IMR-90 (cell line): ENCODE data around the gene NSUN6. TPM values are rescaled to one million over a fixed set of nuclear protein-coding genes. Genes with fewer than 3 reads are reported as not detected.

Experiments used
- ATAC-seq: fragments of 200-7000 bp; cut with Tn5 transposase; 2 replicates; pipeline ENCODE4 v1.9.1; 2020; ENCODE audit warnings: low read depth, mild to moderate bottlenecking, moderate library complexity
- BruUV-seq: library from RNA; stranded (reverse); fragments of 400-500 nt; replicated peaks from 2 replicates; lab custom pipeline; 2021; lab: Mats Ljungman, UMichigan
- CTCF ChIA-PET: fragments of 300-600 bp; formaldehyde crosslinking; extraction: SDS; loops from one replicate; lab custom pipeline; 2021; ENCODE audit warnings: antibody characterized with exemption; lab: Yijun Ruan, JAX
- POLR2A ChIA-PET: fragments of 300-600 bp; sonication (Branson Sonifier 250); formaldehyde crosslinking; loops from one replicate; lab custom pipeline; 2022; ENCODE audit warnings: antibody characterized with exemption; ENCODE audit not compliant: unreplicated experiment; lab: Charles Lee
- DNase-seq: peaks from one replicate; pipeline ENCODE4 v3.0.0; 2013
- H2AFZ ChIP-seq: replicated peaks from 2 replicates; pipeline ENCODE3; 2013; ENCODE audit warnings: low read length, mild to moderate bottlenecking; ENCODE audit not compliant: poor library complexity
- H2AK5ac ChIP-seq: 2 replicates; pipeline ENCODE4 v1.6.1; 2013; ENCODE audit warnings: low read depth, low read length, inconsistent platforms
- H2AK9ac ChIP-seq: replicated peaks from 2 replicates; pipeline ENCODE3; 2013; ENCODE audit warnings: mild to moderate bottlenecking, low read depth, low read length, moderate library complexity; ENCODE audit not compliant: poor library complexity
- H2BK120ac ChIP-seq: 2 replicates; pipeline ENCODE4 v1.6.1; 2013; ENCODE audit warnings: low read depth, low read length, inconsistent platforms
- H2BK15ac ChIP-seq: 3 replicates; pipeline ENCODE4 v1.6.1; 2013; ENCODE audit warnings: low read depth, low read length, inconsistent platforms
- H2BK20ac ChIP-seq: 2 replicates; pipeline ENCODE4 v1.6.1; 2013; ENCODE audit warnings: low read depth, mild to moderate bottlenecking, inconsistent platforms, low read length, moderate library complexity
- H2BK5ac ChIP-seq: 2 replicates; pipeline ENCODE4 v1.6.1; 2013; ENCODE audit warnings: mild to moderate bottlenecking, low read depth, low read length, inconsistent platforms; ENCODE audit not compliant: poor library complexity, severe bottlenecking
- H3K14ac ChIP-seq: replicated peaks from 2 replicates; pipeline ENCODE4 v1.6.1; 2013; ENCODE audit warnings: low read depth, low read length, inconsistent platforms
- H3K18ac ChIP-seq: 2 replicates; pipeline ENCODE4 v1.6.1; 2013; ENCODE audit warnings: low read depth, low read length, control low read depth
- H3K23ac ChIP-seq: 2 replicates; pipeline ENCODE4 v1.6.1; 2013; ENCODE audit warnings: low read depth, low read length, inconsistent platforms
- H3K27ac ChIP-seq: 2 replicates; pipeline ENCODE4 v1.5.1; 2013; ENCODE audit warnings: mild to moderate bottlenecking, control low read depth, low read length; ENCODE audit not compliant: insufficient read depth
- H3K27me3 ChIP-seq: 2 replicates; pipeline ENCODE4 v1.6.1; 2013; ENCODE audit warnings: low read length; ENCODE audit not compliant: control insufficient read depth, insufficient read depth
- H3K36me3 ChIP-seq: 2 replicates; pipeline ENCODE4 v1.6.1; 2013; ENCODE audit warnings: low read length, mixed read lengths; ENCODE audit not compliant: control insufficient read depth, insufficient read depth
- H3K4ac ChIP-seq: 2 replicates; pipeline ENCODE4 v1.6.1; 2013; ENCODE audit warnings: low read depth, low read length, inconsistent platforms
- H3K4me1 ChIP-seq: 2 replicates; pipeline ENCODE4 v1.6.1; 2013; ENCODE audit warnings: low read length, mixed read lengths; ENCODE audit not compliant: control insufficient read depth, insufficient read depth
- H3K4me2 ChIP-seq: 2 replicates; pipeline ENCODE4 v1.6.1; 2013; ENCODE audit warnings: low read depth, mild to moderate bottlenecking, control low read depth, low read length, moderate library complexity
- H3K4me3 ChIP-seq: 2 replicates; pipeline ENCODE4 v1.5.1; 2013; ENCODE audit warnings: low read depth, mild to moderate bottlenecking, control low read depth, low read length, moderate library complexity; ENCODE audit not compliant: insufficient read depth
- H3K56ac ChIP-seq: 2 replicates; pipeline ENCODE4 v1.6.1; 2013; ENCODE audit warnings: low read length, inconsistent platforms; ENCODE audit not compliant: insufficient read depth; ENCODE audit errors: extremely low read depth
- H3K79me1 ChIP-seq, 2 experiments: 2 replicates each; pipeline ENCODE4 v1.6.1; 2013; ENCODE audit warnings: low read length in 2 of 2, inconsistent platforms in 1 of 2, low read depth in 1 of 2
- H3K9ac ChIP-seq: 2 replicates; pipeline ENCODE4 v1.6.1; 2013; ENCODE audit warnings: low read depth, low read length, control low read depth
- H3K9me1 ChIP-seq: 2 replicates; pipeline ENCODE4 v1.6.1; 2013; ENCODE audit warnings: low read length, inconsistent platforms; ENCODE audit not compliant: insufficient read depth
- H3K9me3 ChIP-seq: 2 replicates; pipeline ENCODE4 v1.6.1; 2013; ENCODE audit warnings: low read length; ENCODE audit not compliant: control insufficient read depth, insufficient read depth
- H4K20me1 ChIP-seq: 2 replicates; pipeline ENCODE4 v1.6.1; 2013; ENCODE audit warnings: low read length, inconsistent platforms; ENCODE audit not compliant: insufficient read depth
- H4K5ac ChIP-seq: 2 replicates; pipeline ENCODE4 v1.6.1; 2013; ENCODE audit warnings: mild to moderate bottlenecking, low read depth, low read length, control low read depth
- H4K8ac ChIP-seq, 2 experiments: 2 replicates each; pipeline ENCODE4 v1.6.1; 2013; ENCODE audit warnings: low read depth in 2 of 2, low read length in 2 of 2, control low read depth in 1 of 2, inconsistent platforms in 1 of 2
- H4K91ac ChIP-seq: 2 replicates; pipeline ENCODE4 v1.6.1; 2013; ENCODE audit warnings: low read depth, low read length, inconsistent platforms; ENCODE audit not compliant: insufficient read depth
- FOS ChIP-seq: fragments of 150-350 bp; IDR thresholded peaks from 2 replicates; pipeline ENCODE4 v1.6.1; 2016; ENCODE audit warnings: low read depth, low read length
- RAD21 ChIP-seq: IDR thresholded peaks from 2 replicates; pipeline ENCODE4 v1.6.1; 2012; ENCODE audit warnings: low read length, improper control_type of control experiment
- WGBS, 2 experiments: methylation state at CpG; one replicate each; pipeline versions ENCODE4 v1.1.5 to v1.1.7; 2013; ENCODE audit warnings: missing lambda C conversion rate in 2 of 2; ENCODE audit not compliant: insufficient read length in 1 of 2; ENCODE audit errors: extremely low coverage in 2 of 2; 5-methylcytosine and 5-hydroxymethylcytosine counted together
- dilution Hi-C: fragments of 300-500 bp; cut with HindIII; formaldehyde crosslinking; loops from one replicate; pipeline ENCODE4 v1.14.3; 2018; ENCODE audit warnings: low sequenced_read_pairs; ENCODE audit not compliant: unreplicated experiment
- in situ Hi-C: fragments of 300-500 bp; cut with MboI; formaldehyde crosslinking; loops from 3 replicates; pipeline ENCODE4 v1.14.3; 2019; ENCODE audit warnings: low sequenced_read_pairs, inconsistent platforms, mixed read lengths
- intact Hi-C: fragments of 100-400 bp; cut with micrococcal nuclease; formaldehyde crosslinking; loops from 2 replicates; pipeline ENCODE4 v1.10.0; 2022
- polyA plus RNA-seq, 3 experiments: library from polyadenylated mRNA; depleted of rRNA; stranded (reverse); fragments of >200 nt; gene quantifications; 2 replicates each; pipeline ENCODE4 v1.2.3, GENCODE V29; 2012; ENCODE audit warnings: low replicate concordance in 1 of 3
- total RNA-seq: library from RNA; depleted of rRNA; stranded (reverse); fragments of >200 nt; gene quantifications from 2 replicates; pipeline ENCODE4 v1.2.3, GENCODE V29; 2012
- TF ChIP-seq, protein P1 (sequence below): conservative IDR thresholded peaks from 2 replicates; pipeline ENCODE4 v1.5.1; 2012; ENCODE audit warnings: mild to moderate bottlenecking, low read depth, low read length, improper control_type of control experiment

NSUN6 gene
- total and polyA plus RNA-seq, 2 of the 4 experiments (the other 2 are of a cell fraction), result 4.6 to 11.5 TPM

- Histone ChIP-seq H3K36me3 (no peaks in the 10 kb centered on the region; the same call in 1 of the 2 replicates), H3K4me1 (peaks cover 9% of the 10 kb centered on the region), H2AFZ (no peak overlapping the region), H4K8ac (no peak overlapping the region), H3K9ac (no peak overlapping the region), H3K27me3 (no peaks in the 10 kb centered on the region), H4K91ac (no peak overlapping the region), H4K5ac (peak overlapping the region; percentile 8; the same call in 1 of the 2 replicates), H2BK20ac (no peak overlapping the region), H3K27ac (no peak overlapping the region), H3K56ac (no peak overlapping the region), H3K9me3 (no peaks in the 10 kb centered on the region), H2BK15ac (no peak overlapping the region), H3K23ac (no peak overlapping the region), H3K4me3 (no peak overlapping the region), H2AK9ac (no peak overlapping the region), H3K4ac (no peak overlapping the region), H4K20me1 (no peaks in the 10 kb centered on the region), H2BK120ac (no peak overlapping the region), H3K79me1 (peaks cover 3 to 8% of the 10 kb centered on the region in 2 experiments; a peak in 2 of 4 replicates), H3K18ac (peak overlapping the region; percentile 60; the same call in 1 of the 2 replicates), H3K9me1 (0 out of 2 replicates have a peak, but pooled peaks cover 3% of the 10 kb centered on the region), H3K14ac (no peak overlapping the region), H2BK5ac (peak overlapping the region; percentile 64), H3K4me2 (no peak overlapping the region; the same call in 1 of the 2 replicates), H2AK5ac (no peak overlapping the region)
- ChIA-PET POLR2A (no interaction called here), CTCF (interaction anchor here (0.7 kb wide), 1 partner anchor 48 kb away, joined by 3 read pairs; no protein-coding TSS in a partner anchor)
- dilution Hi-C loops (no loop called here), in situ Hi-C loops (no loop called here), intact Hi-C loops (no loop called here)
- WGBS, 2 experiments, result no CpG with 5 or more reads among the region's 1 CpG
- no peak for TF ChIP-seq RAD21
- TF ChIP-seq, protein P1, sequence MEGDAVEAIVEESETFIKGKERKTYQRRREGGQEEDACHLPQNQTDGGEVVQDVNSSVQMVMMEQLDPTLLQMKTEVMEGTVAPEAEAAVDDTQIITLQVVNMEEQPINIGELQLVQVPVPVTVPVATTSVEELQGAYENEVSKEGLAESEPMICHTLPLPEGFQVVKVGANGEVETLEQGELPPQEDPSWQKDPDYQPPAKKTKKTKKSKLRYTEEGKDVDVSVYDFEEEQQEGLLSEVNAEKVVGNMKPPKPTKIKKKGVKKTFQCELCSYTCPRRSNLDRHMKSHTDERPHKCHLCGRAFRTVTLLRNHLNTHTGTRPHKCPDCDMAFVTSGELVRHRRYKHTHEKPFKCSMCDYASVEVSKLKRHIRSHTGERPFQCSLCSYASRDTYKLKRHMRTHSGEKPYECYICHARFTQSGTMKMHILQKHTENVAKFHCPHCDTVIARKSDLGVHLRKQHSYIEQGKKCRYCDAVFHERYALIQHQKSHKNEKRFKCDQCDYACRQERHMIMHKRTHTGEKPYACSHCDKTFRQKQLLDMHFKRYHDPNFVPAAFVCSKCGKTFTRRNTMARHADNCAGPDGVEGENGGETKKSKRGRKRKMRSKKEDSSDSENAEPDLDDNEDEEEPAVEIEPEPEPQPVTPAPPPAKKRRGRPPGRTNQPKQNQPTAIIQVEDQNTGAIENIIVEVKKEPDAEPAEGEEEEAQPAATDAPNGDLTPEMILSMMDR, result no peak
- no peak for TF ChIP-seq FOS
- BruUV-seq, result no TSS peak
- peak; percentile 59 for ATAC-seq
- peak; percentile 89 for DNase-seq
These were observed 43.6 kb downstream of the NSUN6 start for GRCh38 chr10:18607503-18608378.
